Sigmoid colon (tissue), 4 donors: ENCODE data around the gene PIP5K1A.

Experiments
- POLR2AphosphoS5 ChIP-seq, 4 donors: sonication (generic); formaldehyde crosslinking; IDR thresholded peaks; one replicate each; pipeline ENCODE4 v1.6.1; 2017; ENCODE audit warnings: antibody characterized with exemption in 4 of 4
- TF ChIP-seq, protein P1 (sequence below), 4 experiments: fragments of 450-650 bp in 3 of 4; fragments of 200-600 bp in 1 of 4; IDR thresholded peaks; one replicate each; pipeline ENCODE4 v1.5.1; 2016 to 2019; ENCODE audit warnings: antibody characterized with exemption in 4 of 4, mild to moderate bottlenecking in 3 of 4, moderate library complexity in 2 of 4

DNA sequence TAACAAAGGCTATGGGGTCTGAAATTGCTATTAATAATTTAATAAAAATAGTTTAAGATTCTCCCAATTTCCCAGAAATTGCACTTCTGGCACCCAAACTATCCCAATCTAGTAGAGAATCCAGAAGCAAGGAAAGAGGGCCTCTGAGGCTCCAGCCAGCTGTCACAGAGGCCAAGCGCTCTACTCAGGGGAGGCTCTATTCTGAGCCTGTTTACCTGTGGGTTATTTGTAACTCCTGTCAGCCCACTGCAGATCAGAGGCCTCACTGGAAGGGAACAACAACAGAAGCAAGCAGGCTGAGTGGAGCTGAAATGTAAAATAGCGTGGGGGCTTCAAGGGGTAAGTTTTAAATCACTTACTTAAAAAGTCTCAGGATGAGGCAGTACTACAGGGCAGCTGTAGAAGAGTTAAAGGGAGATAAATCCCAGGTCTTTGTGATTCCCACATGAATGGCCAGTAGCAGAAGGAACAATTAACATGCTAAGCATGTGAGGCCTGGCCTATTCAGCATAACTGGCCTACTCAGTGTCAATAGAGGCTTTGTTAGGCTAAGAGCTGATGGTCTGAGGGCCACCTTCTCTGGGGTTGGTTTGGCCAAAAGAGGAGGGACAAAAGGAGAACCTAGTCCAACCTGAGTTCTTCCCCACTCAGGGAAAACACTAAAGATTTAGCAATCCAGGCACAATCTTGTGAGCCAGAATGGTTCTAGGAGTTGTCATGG lies 96.5 kb downstream of the PIP5K1A start:
- TF ChIP-seq POLR2AphosphoS5 (IDR thresholded peaks at IDR 0.05) = no peak
- TF ChIP-seq, protein P1, sequence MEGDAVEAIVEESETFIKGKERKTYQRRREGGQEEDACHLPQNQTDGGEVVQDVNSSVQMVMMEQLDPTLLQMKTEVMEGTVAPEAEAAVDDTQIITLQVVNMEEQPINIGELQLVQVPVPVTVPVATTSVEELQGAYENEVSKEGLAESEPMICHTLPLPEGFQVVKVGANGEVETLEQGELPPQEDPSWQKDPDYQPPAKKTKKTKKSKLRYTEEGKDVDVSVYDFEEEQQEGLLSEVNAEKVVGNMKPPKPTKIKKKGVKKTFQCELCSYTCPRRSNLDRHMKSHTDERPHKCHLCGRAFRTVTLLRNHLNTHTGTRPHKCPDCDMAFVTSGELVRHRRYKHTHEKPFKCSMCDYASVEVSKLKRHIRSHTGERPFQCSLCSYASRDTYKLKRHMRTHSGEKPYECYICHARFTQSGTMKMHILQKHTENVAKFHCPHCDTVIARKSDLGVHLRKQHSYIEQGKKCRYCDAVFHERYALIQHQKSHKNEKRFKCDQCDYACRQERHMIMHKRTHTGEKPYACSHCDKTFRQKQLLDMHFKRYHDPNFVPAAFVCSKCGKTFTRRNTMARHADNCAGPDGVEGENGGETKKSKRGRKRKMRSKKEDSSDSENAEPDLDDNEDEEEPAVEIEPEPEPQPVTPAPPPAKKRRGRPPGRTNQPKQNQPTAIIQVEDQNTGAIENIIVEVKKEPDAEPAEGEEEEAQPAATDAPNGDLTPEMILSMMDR (IDR thresholded peaks at IDR 0.05) = no peak
